GM12878 (cell line): ENCODE measurements around the gene AGRN. TPM values are rescaled to one million over a fixed set of nuclear protein-coding genes. Genes with fewer than 3 reads are reported as not detected.
A peak's percentile ranks its signal among the peaks of the same experiment; 100 is the strongest.

ENCODE experiments used
- ATAC-seq: fragments of 200-7000 bp; cut with Tn5 transposase; 3 replicates; pipeline ENCODE4 v1.9.1; 2020; ENCODE audit warnings: mild to moderate bottlenecking, moderate library complexity
- BruUV-seq: library from RNA; stranded (reverse); fragments of 400-500 nt; replicated peaks from 2 replicates; lab custom pipeline; 2021; lab: Mats Ljungman, UMichigan
- CTCF ChIA-PET: fragments of 300-600 bp; sonication (Branson Sonifier 250); formaldehyde crosslinking; extraction: SDS; loops from one replicate; lab custom pipeline; 2021; ENCODE audit warnings: inconsistent platforms; lab: Yijun Ruan, JAX
- POLR2A ChIA-PET: fragments of 350-600 bp; formaldehyde crosslinking; extraction: SDS; loops from one replicate; lab custom pipeline; 2021; ENCODE audit warnings: inconsistent platforms; lab: Charles Lee
- RAD21 ChIA-PET: fragments of 300-600 bp; sonication (Branson Sonifier 250); formaldehyde crosslinking; loops from one replicate; lab custom pipeline; 2023; ENCODE audit warnings: antibody characterized with exemption; ENCODE audit not compliant: unreplicated experiment; lab: Charles Lee
- SMC1A ChIA-PET: fragments of 300-600 bp; sonication (Branson Sonifier 250); formaldehyde crosslinking; loops from one replicate; lab custom pipeline; 2023; ENCODE audit not compliant: unreplicated experiment, uncharacterized antibody; lab: Charles Lee
- DNase-seq: peaks from one replicate; pipeline ENCODE4 v3.0.0-alpha.2; 2011; ENCODE audit warnings: low read depth, low spot score
- FAIRE-seq: peaks from 3 replicates; lab custom pipeline; 2011; peaks lifted over from hg19 to GRCh38; lab: Jason Lieb, UNC
- H2AFZ ChIP-seq: 2 replicates; pipeline ENCODE4 v1.6.0; 2011; ENCODE audit warnings: low read depth, low read length, control low read depth; ENCODE audit not compliant: control insufficient read depth
- H3K27ac ChIP-seq: 2 replicates; pipeline ENCODE4 v1.5.1; 2011; ENCODE audit warnings: control low read depth; ENCODE audit not compliant: control insufficient read depth, insufficient read depth
- H3K27me3 ChIP-seq, 2 experiments: replicated peaks in 1 of 2; 2 replicates each; pipeline versions ENCODE4 v1.6.0 to v1.6.1; 2011; ENCODE audit warnings: low read length in 1 of 2; ENCODE audit not compliant: control insufficient read depth in 2 of 2, insufficient read depth in 2 of 2
- H3K36me3 ChIP-seq, 2 experiments: 2 replicates each; pipeline ENCODE4 v1.5.1; 2011; ENCODE audit warnings: low read length in 1 of 2; ENCODE audit not compliant: control insufficient read depth in 2 of 2, insufficient read depth in 2 of 2
- H3K4me1 ChIP-seq: 2 replicates; pipeline ENCODE4 v1.6.1; 2011; ENCODE audit warnings: mild to moderate bottlenecking, low read length, moderate library complexity, mixed read lengths; ENCODE audit not compliant: control insufficient read depth, insufficient read depth
- H3K4me2 ChIP-seq: 2 replicates; pipeline ENCODE4 v1.6.0; 2011; ENCODE audit warnings: control low read depth; ENCODE audit not compliant: control insufficient read depth, insufficient read depth
- H3K4me3 ChIP-seq: fragments of 200-600 bp; sonication (generic); 2 replicates; pipeline ENCODE4 v1.5.1; 2016
- H3K79me2 ChIP-seq: 2 replicates; pipeline ENCODE4 v1.6.0; 2011; ENCODE audit warnings: low read length; ENCODE audit not compliant: control insufficient read depth, insufficient read depth
- H3K9ac ChIP-seq: 2 replicates; pipeline ENCODE4 v1.8.0; 2011; ENCODE audit warnings: low read length, control low read depth, mixed read lengths; ENCODE audit not compliant: control insufficient read depth, insufficient read depth
- H3K9me3 ChIP-seq: replicated peaks from 3 replicates; pipeline ENCODE4 v1.5.1; 2011; ENCODE audit warnings: mild to moderate bottlenecking, low read length; ENCODE audit not compliant: control insufficient read depth, insufficient read depth
- H4K20me1 ChIP-seq: 2 replicates; pipeline ENCODE4 v1.6.0; 2011; ENCODE audit not compliant: control insufficient read depth, insufficient read depth
- BACH1 ChIP-seq: fragments of 450-650 bp; IDR thresholded peaks from 2 replicates; pipeline ENCODE4 v1.6.1; 2017; ENCODE audit warnings: mild to moderate bottlenecking, borderline replicate concordance
- CHD1 ChIP-seq: IDR thresholded peaks from 2 replicates; pipeline ENCODE4 v1.6.1; 2012; ENCODE audit warnings: low read depth, low read length, improper control_type of control experiment
- E2F8 ChIP-seq: fragments of 450-650 bp; IDR thresholded peaks from 2 replicates; pipeline ENCODE4 v1.6.1; 2018; ENCODE audit warnings: mild to moderate bottlenecking, low read depth, moderate library complexity; ENCODE audit not compliant: partially characterized antibody
- IRF5 ChIP-seq: fragments of 450-650 bp; IDR thresholded peaks from 2 replicates; pipeline ENCODE4 v1.6.1; 2017; ENCODE audit warnings: borderline replicate concordance
- KLF5 ChIP-seq: fragments of 450-650 bp; IDR thresholded peaks from 2 replicates; pipeline ENCODE4 v1.6.1; 2014; ENCODE audit warnings: mild to moderate bottlenecking; ENCODE audit not compliant: partially characterized antibody
- NR2C1 ChIP-seq: fragments of 450-650 bp; IDR thresholded peaks from 2 replicates; pipeline ENCODE4 v1.6.1; 2017; ENCODE audit warnings: antibody characterized with exemption, mild to moderate bottlenecking, moderate library complexity
- NR2F1 ChIP-seq: fragments of 450-650 bp; conservative IDR thresholded peaks from 2 replicates; pipeline ENCODE4 v1.6.1; 2017; ENCODE audit warnings: mild to moderate bottlenecking
- SP1 ChIP-seq: IDR thresholded peaks from one replicate; pipeline ENCODE4 v1.6.1; 2011; ENCODE audit warnings: low read depth, low read length
- SREBF2 ChIP-seq: IDR thresholded peaks from 2 replicates; pipeline ENCODE4 v1.6.1; 2012; ENCODE audit warnings: mild to moderate bottlenecking, low read length
- TCF12 ChIP-seq: IDR thresholded peaks from 2 replicates; pipeline ENCODE4 v1.6.1; 2011; ENCODE audit warnings: low read depth, mild to moderate bottlenecking, low read length
- USF2 ChIP-seq: IDR thresholded peaks from 2 replicates; pipeline ENCODE4 v1.6.1; 2011; ENCODE audit warnings: low read depth, low read length, improper control_type of control experiment, borderline replicate concordance
- YY1 ChIP-seq: IDR thresholded peaks from 2 replicates; pipeline ENCODE4 v1.6.1; 2011; ENCODE audit warnings: low read depth, mild to moderate bottlenecking, low read length
- WGBS: methylation state at CpG from one replicate; pipeline ENCODE4 v1.1.6; 2016; ENCODE audit warnings: low lambda C conversion rate; ENCODE audit not compliant: insufficient replicate concordance, insufficient coverage; ENCODE audit errors: missing lambda C conversion rate; 5-methylcytosine and 5-hydroxymethylcytosine counted together
- in situ Hi-C: fragments of 300-500 bp; cut with MboI; formaldehyde crosslinking; loops from 9 replicates; pipeline ENCODE4 v1.14.3; 2018; ENCODE audit warnings: mixed read lengths
- intact Hi-C: fragments of 100-400 bp; cut with micrococcal nuclease; formaldehyde crosslinking; loops from one replicate; pipeline ENCODE4 v1.14.2; 2022; ENCODE audit not compliant: unreplicated experiment
- polyA plus RNA-seq, 11 experiments: library from polyadenylated mRNA; depleted of rRNA in 4 of 11; unstranded in 6 of 11; stranded (reverse) in 5 of 11; fragments of >200 nt; fragmentation: Nextera tagmentation in 4 of 11; fragmentation: Illumina TruSeq in 1 of 11; extraction: Ambion mirVana in 4 of 11; extraction: Trizol in 1 of 11; gene quantifications; 1 replicate in 1 of 11; 2 replicates in 10 of 11; pipeline versions ENCODE4 v1.2.1 to v1.2.3, GENCODE V29; 2011 to 2016; ENCODE audit warnings: inconsistent platforms in 2 of 11, missing spikeins in 2 of 11, low read depth in 1 of 11
- total RNA-seq, 4 experiments: library from RNA; depleted of rRNA in 3 of 4; stranded (reverse); fragments of >200 nt in 3 of 4; fragmentation: Illumina TruSeq in 1 of 4; extraction: Trizol in 1 of 4; gene quantifications; 2 replicates each; pipeline versions ENCODE4 v1.2.1 to v1.2.3, GENCODE V29; 2013 to 2021

Gene AGRN
- total and polyA plus RNA-seq, 10 of the 15 experiments (the other 5 are each of a cell fraction or from before 2014, with no cell fraction given): 0.02 to 41.8 (median 4.1) TPM

- no peaks in the 10 kb centered on the region for H3K4me1 ChIP-seq
- no peaks in the 10 kb centered on the region for H3K79me2 ChIP-seq
- ChIA-PET POLR2A (no interaction called here), SMC1A (no interaction called here), CTCF (interaction anchor here (1.4 kb wide), 1 partner anchor 69 kb away, joined by 5 read pairs; no protein-coding TSS in a partner anchor), RAD21 (no interaction called here)
- no peak overlapping the region for H3K4me2 ChIP-seq
- no peaks in the 10 kb centered on the region; the same call in 2 of the 3 replicates for H3K9me3 ChIP-seq
- H2AFZ ChIP-seq: no peak overlapping the region
- no peak overlapping the region for H3K4me3 ChIP-seq
- in situ Hi-C loops: no loop called here
- FAIRE-seq: no peak
- H3K27ac ChIP-seq: no peak overlapping the region
- DNase-seq: no peak
- intact Hi-C loops: no loop called here
- BruUV-seq: no TSS peak
- H4K20me1 ChIP-seq: no peaks in the 10 kb centered on the region
- 41% methylated on average over 17 of the region's 17 CpGs for WGBS
- no peak for TF ChIP-seq TCF12
- no peak for TF ChIP-seq BACH1
- TF ChIP-seq CHD1: no peak
- TF ChIP-seq E2F8: no peak
- TF ChIP-seq NR2F1: peak; percentile 71
- peak; percentile 73 for TF ChIP-seq NR2C1
- no peak for TF ChIP-seq IRF5
- TF ChIP-seq USF2: no peak
- TF ChIP-seq SREBF2: no peak
- TF ChIP-seq KLF5: no peak
- TF ChIP-seq YY1: no peak
- TF ChIP-seq SP1: no peak
- no peaks in the 10 kb centered on the region for H3K36me3 ChIP-seq
- no peak overlapping the region for H3K9ac ChIP-seq
- ATAC-seq: no peak
- H3K27me3 ChIP-seq: no peaks in the 10 kb centered on the region
Measured at GRCh38 chr1:974687-975328, 45.1 kb upstream of the AGRN start.
